ENCODE data around the gene ECE1. TPM values are rescaled to one million over a fixed set of nuclear protein-coding genes. Genes with fewer than 3 reads are reported as not detected.

The ECE1 gene
- total and polyA plus RNA-seq, 3 donors from 2014 or later = 66.1 to 101 (median 96.4) TPM

- intact Hi-C loops (cut with DNase I; ENCODE audit: low total_unique reads) = no loop called here
- Histone ChIP-seq H3K27ac (no peak overlapping the region), H3K4me1 (no peaks in the 10 kb centered on the region), H3K9me3 (no peaks in the 10 kb centered on the region), H3K36me3 (ENCODE audit: low read depth, missing control alignments) (no peaks in the 10 kb centered on the region), H3K27me3 (no peaks in the 10 kb centered on the region), H3K4me3 (no peak overlapping the region)
- 75 to 84% methylated on average over 12 of the region's 12 CpGs for WGBS, 2 donors
- TF ChIP-seq CTCF (IDR thresholded peaks at IDR 0.05) = no peak
- TF ChIP-seq POLR2A (IDR thresholded peaks at IDR 0.05) = no peak
- no peak for DNase-seq
These were observed 48.3 kb downstream of the ECE1 start for GRCh38 chr1:21241771-21242581.

GRCh38 chr1:21240706-21241105, 49.6 kb downstream of the ECE1 start:
- Histone ChIP-seq H3K4me3 (no peak overlapping the region), H3K36me3 (ENCODE audit: low read depth, missing control alignments) (no peaks in the 10 kb centered on the region), H3K27me3 (no peaks in the 10 kb centered on the region), H3K27ac (no peak overlapping the region), H3K4me1 (no peaks in the 10 kb centered on the region), H3K9me3 (no peaks in the 10 kb centered on the region)
- DNase-seq = no peak
- intact Hi-C loops (cut with DNase I; ENCODE audit: low total_unique reads) = no loop called here
- TF ChIP-seq POLR2A (IDR thresholded peaks at IDR 0.05) = no peak
- TF ChIP-seq CTCF (IDR thresholded peaks at IDR 0.05) = no peak
- 70 to 72% methylated on average over 10 of the region's 10 CpGs for WGBS, 2 donors

- Histone ChIP-seq H3K36me3 (ENCODE audit: low read depth, missing control alignments) (no peaks in the 10 kb centered on the region), H3K4me3 (no peak overlapping the region), H3K9me3 (no peaks in the 10 kb centered on the region), H3K27me3 (no peaks in the 10 kb centered on the region), H3K4me1 (no peaks in the 10 kb centered on the region), H3K27ac (no peak overlapping the region)
- intact Hi-C loops (cut with DNase I; ENCODE audit: low total_unique reads) = no loop called here
- no peak for DNase-seq
- TF ChIP-seq POLR2A (IDR thresholded peaks at IDR 0.05) (no peak), CTCF (IDR thresholded peaks at IDR 0.05) (no peak)
- WGBS, 2 donors = 83 to 85% methylated on average over 5 to 10 of the region's 10 CpGs
These were observed 51.0 kb downstream of the ECE1 start for GRCh38 chr1:21239221-21239620.

GRCh38 chr1:21238141-21238800, 52.0 kb downstream of the ECE1 start:
- H3K4me3 ChIP-seq = no peak overlapping the region
- no peaks in the 10 kb centered on the region for H3K36me3 ChIP-seq (ENCODE audit: low read depth, missing control alignments)
- DNase-seq = no peak
- H3K27ac ChIP-seq = peak overlapping the region; percentile 28 to 58
- no peaks in the 10 kb centered on the region for H3K9me3 ChIP-seq
- intact Hi-C loops (cut with DNase I; ENCODE audit: low total_unique reads) = no loop called here
- no peaks in the 10 kb centered on the region for H3K27me3 ChIP-seq
- 81 to 87% methylated on average over 16 to 17 of the region's 17 CpGs for WGBS, 2 donors
- H3K4me1 ChIP-seq = no peaks in the 10 kb centered on the region
- TF ChIP-seq CTCF (IDR thresholded peaks at IDR 0.05) = no peak
- TF ChIP-seq POLR2A (IDR thresholded peaks at IDR 0.05) = no peak
